WERI-Rb-1 (cell line): Measurements from ENCODE around the gene RIN3.

ENCODE experiments used
- DNase-seq: peaks from one replicate; pipeline ENCODE4 v3.0.0-alpha.2; 2020
- H3K27ac ChIP-seq: fragments of 250-450 bp; sonication (Bioruptor Pico); 2 replicates; pipeline ENCODE4 v1.5.1; 2020; ENCODE audit warnings: mild to moderate bottlenecking, moderate library complexity
- H3K27me3 ChIP-seq: fragments of 250-450 bp; sonication (Bioruptor Pico); 2 replicates; pipeline ENCODE4 v1.5.1; 2021; ENCODE audit warnings: mild to moderate bottlenecking, low read depth, moderate library complexity; ENCODE audit not compliant: insufficient read depth, severe bottlenecking
- H3K36me3 ChIP-seq: fragments of 250-450 bp; sonication (Bioruptor Pico); 2 replicates; pipeline ENCODE4 v1.5.1; 2020; ENCODE audit warnings: mild to moderate bottlenecking, moderate library complexity
- H3K4me3 ChIP-seq: 2 replicates; pipeline ENCODE4 v1.5.1; 2011; ENCODE audit warnings: low read depth, mild to moderate bottlenecking, control low read depth, low read length
- H3K9me3 ChIP-seq: fragments of 250-450 bp; sonication (Bioruptor Pico); 2 replicates; pipeline ENCODE4 v1.5.1; 2021; ENCODE audit warnings: mild to moderate bottlenecking, moderate library complexity; ENCODE audit not compliant: severe bottlenecking
- TF ChIP-seq, protein P1 (sequence below): IDR thresholded peaks from 2 replicates; pipeline ENCODE4 v1.5.1; 2011; ENCODE audit warnings: low read depth, mild to moderate bottlenecking, control low read depth, inconsistent platforms, low read length

Gene RIN3

DNA sequence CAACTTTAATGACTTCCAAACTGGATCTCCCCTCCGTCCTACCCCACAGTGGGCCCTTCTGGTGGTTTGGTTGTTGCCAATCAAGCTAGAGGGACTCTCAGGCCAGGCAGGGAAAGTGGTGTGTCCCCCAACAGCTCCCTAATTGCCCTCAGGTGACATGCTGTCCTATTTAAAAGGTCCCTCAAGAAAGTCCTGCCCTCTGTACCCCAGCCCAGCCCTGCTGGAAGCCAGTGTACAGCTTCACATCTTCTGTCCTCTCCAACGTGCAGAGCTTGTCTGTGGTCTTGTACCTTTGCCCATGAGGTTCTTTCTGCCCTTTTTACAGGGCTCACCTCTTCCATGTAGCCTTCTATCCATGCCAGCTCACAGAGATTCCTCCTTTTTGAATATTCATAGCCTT, 4.2 kb downstream of the RIN3 start:
- Histone ChIP-seq H3K27me3 (no peaks in the 10 kb centered on the region), H3K36me3 (no peaks in the 10 kb centered on the region), H3K27ac (no peak overlapping the region), H3K9me3 (no peaks in the 10 kb centered on the region), H3K4me3 (no peak overlapping the region)
- TF ChIP-seq, protein P1, sequence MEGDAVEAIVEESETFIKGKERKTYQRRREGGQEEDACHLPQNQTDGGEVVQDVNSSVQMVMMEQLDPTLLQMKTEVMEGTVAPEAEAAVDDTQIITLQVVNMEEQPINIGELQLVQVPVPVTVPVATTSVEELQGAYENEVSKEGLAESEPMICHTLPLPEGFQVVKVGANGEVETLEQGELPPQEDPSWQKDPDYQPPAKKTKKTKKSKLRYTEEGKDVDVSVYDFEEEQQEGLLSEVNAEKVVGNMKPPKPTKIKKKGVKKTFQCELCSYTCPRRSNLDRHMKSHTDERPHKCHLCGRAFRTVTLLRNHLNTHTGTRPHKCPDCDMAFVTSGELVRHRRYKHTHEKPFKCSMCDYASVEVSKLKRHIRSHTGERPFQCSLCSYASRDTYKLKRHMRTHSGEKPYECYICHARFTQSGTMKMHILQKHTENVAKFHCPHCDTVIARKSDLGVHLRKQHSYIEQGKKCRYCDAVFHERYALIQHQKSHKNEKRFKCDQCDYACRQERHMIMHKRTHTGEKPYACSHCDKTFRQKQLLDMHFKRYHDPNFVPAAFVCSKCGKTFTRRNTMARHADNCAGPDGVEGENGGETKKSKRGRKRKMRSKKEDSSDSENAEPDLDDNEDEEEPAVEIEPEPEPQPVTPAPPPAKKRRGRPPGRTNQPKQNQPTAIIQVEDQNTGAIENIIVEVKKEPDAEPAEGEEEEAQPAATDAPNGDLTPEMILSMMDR, result no peak
- DNase-seq, result no peak

DNA sequence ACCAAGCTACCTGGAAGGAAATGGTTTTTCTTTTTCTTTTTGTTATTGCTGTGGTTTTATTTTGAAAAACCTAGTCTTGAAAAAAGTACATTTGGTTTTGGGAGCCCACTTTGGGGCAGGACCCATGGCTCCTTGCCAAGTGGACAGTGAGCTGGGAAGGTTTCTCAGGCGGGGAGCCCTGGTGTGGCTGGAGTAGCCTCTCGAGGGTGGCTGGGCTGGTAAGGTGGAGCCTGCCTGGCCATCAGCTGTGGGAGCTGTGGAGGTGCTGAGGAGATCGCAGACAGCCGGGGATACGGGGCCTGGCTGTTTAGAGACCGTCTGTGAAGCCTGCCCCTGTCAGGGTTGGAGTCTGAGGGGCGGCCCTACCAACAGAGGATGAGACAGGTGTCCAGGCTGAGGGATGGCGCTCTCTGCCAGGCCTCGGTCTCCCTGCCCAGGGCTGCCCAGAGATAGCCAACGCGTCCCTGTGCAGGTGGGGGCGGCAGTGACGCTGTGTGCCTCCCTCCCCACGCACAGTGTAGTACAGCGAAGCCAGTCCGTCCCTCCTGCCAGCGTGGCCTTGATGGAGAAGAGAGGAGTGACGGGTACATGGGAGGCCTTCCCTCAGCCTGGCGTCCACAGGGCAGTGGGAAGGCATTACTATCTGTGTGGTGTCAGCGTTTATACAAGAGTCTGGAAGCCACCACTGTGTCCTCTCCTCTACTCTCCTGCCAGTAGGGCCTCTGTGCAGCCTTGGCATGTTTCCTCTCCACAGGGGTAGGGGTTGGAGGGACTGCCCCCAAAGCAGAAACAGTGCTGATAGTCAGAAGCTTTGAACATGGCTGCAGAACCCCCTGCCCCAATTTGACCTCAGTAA, 5.9 kb downstream of the RIN3 start:
- Histone ChIP-seq H3K9me3 (no peaks in the 10 kb centered on the region), H3K4me3 (no peak overlapping the region), H3K27ac (no peak overlapping the region), H3K27me3 (no peaks in the 10 kb centered on the region), H3K36me3 (no peaks in the 10 kb centered on the region)
- TF ChIP-seq, protein P1, result no peak
- no peak for DNase-seq

DNA sequence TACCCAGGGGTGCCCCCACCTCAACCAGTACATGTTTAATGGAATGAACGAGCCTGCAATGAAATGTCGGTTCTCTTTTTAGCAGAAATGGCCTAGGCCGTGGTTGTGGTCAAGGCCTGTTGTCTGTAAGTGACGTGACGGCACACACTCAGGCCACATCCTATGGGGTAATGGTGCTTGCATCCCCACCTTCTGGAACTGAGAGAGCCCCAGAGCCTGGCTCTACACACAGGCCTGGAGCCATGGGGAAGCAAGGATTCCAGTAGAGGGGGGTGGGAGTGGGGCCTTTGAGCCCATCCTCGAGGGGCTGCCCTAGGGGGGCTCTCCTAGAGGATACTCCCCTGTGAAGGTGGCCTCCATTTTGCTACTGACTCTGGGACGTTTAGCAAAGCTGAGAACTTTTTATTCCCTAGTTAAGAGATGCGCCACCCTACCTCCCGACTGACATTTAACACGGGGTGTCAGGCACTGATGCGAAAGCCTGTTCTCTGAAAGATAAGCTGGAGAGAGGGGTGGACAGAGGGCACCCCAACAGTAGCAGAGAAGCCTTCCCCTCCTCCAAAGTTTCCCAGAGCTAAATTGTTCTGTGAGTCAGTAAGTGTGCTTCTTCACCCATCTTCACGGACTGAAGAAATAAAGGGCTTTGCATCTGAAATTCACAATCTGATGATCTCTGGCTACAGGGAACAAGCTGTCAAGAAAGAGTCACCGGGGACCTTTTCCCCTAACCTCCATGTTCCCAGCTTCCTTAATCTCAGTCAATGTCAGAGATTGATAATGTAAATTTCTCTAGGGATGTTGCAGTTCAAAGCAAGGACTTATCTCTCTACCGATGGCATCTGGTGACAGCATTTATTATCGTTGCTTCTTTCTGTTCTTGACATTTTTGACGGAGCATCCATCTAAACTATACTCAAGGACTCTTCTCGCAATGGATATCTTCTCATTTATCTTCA, 6.8 kb downstream of the RIN3 start:
- no peaks in the 10 kb centered on the region for H3K9me3 ChIP-seq
- DNase-seq, result no peak
- no peaks in the 10 kb centered on the region for H3K27me3 ChIP-seq
- no peak overlapping the region for H3K27ac ChIP-seq
- no peak overlapping the region for H3K4me3 ChIP-seq
- H3K36me3 ChIP-seq, result no peaks in the 10 kb centered on the region
- TF ChIP-seq, protein P1, result no peak

DNA sequence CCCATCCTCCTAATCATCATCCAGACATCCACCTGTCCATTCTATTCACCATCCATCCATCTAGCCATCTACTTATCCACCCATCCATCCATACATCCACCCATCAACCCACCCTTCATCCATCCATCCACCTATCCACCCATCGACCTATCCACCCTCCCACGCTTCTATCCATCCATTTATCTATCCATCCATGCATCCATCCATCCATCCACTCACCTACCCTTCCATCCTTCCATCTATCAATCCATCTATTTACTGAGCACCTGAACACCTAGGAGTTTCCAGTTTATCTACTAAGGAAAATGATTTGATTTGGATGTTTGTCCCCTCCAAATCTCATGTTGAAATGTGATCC, 7.5 kb downstream of the RIN3 start:
- H3K27ac ChIP-seq, result no peak overlapping the region
- H3K9me3 ChIP-seq, result no peaks in the 10 kb centered on the region
- no peaks in the 10 kb centered on the region for H3K27me3 ChIP-seq
- no peak overlapping the region for H3K4me3 ChIP-seq
- DNase-seq, result no peak
- no peaks in the 10 kb centered on the region for H3K36me3 ChIP-seq
- TF ChIP-seq, protein P1, result no peak

DNA sequence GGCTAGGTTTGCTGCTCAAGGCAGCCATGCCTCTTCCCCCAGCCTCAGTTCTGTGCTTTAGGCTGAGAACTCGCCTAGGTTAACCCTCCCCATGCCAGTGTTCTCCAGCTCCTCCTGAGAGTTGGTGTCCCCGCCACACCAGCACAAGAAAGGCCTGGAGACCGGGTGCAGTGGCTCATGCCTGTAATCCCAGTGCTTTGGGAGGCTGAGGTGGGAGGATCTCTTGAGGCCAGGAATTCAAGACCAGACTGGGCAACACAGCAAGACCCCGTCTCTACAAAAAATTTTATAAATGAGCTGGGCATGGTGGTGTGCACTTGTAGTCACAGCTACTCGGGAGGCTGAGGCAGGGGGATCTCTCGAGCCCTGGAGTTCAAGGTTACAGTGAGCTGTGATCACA, 10.2 kb downstream of the RIN3 start:
- DNase-seq, result no peak
- H3K9me3 ChIP-seq, result no peaks in the 10 kb centered on the region
- no peak overlapping the region for H3K4me3 ChIP-seq
- TF ChIP-seq, protein P1, result no peak
- no peak overlapping the region for H3K27ac ChIP-seq
- no peaks in the 10 kb centered on the region for H3K36me3 ChIP-seq
- H3K27me3 ChIP-seq, result no peaks in the 10 kb centered on the region
